ENCODE measurements around the gene ZP4. TPM values are rescaled to one million over a fixed set of nuclear protein-coding genes. Genes with fewer than 3 reads are reported as not detected.

Gene ZP4
- total RNA-seq, 1 experiment from 2014 or later = not detected

DNA sequence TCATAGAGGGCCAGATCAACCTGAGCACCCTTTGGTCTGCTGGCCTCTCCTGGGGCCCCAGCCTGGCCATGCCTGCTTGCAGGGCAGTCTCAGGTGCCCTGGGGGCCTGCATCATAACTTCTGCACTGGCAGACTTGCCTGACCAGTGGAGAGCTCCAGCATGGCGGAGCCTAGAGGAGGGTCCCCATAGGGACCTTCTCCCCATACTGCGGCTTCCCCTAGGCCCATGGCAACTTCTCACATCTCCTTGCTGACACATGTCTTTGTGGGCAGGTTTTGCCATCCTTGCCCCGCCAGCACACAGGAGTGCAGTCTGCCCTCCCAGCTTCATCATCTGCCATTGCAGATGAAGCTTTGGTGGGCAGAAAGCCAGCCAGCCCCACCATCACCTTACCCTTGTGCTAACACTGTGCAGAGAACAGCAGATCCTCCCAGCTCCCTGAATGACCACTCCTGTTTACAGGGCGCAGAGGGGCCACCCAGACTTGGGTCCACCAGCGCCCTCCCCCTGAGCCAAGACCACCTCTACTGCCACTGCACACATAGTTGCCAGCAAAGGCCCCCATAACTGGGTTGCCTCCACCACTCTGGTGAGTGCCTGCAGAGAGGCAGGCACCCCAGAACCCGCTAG is 51.7 kb downstream of the ZP4 start:
- POLR2A ChIA-PET = no interaction called here
- CTCF ChIA-PET = no interaction called here
- intact Hi-C loops (cut with micrococcal nuclease) = no loop called here

More for the DNA sequence above, 51.7 kb downstream of the ZP4 start:
- BruUV-seq (replicated peaks) = no TSS peak
- H4K20me1 ChIP-seq (ENCODE audit: insufficient read depth) = no peaks in the 10 kb centered on the region
- no peaks in the 10 kb centered on the region for H3K36me3 ChIP-seq (ENCODE audit: control insufficient read depth in 1 of 2, insufficient read depth in 2 of 2, low read length in 2 of 2)
- DNase-seq (ENCODE audit: low read depth, low spot score) (no peak), ATAC-seq (no peak)
- no peak overlapping the region for H3K4me2 ChIP-seq (ENCODE audit: low read length)
- no peaks in the 10 kb centered on the region for H3K9me2 ChIP-seq (ENCODE audit: insufficient read depth)
- H3K9ac ChIP-seq (ENCODE audit: low read length) = no peak overlapping the region
- H3K4me3 ChIP-seq (replicated peaks in 1 of 2; ENCODE audit: low read depth in 1 of 2, low read length in 2 of 2) = no peak overlapping the region
- no peaks in the 10 kb centered on the region for H3K27me3 ChIP-seq (ENCODE audit: insufficient read depth, low read length)
- peaks cover 0 to 9% of the 10 kb centered on the region in 2 experiments; a peak in 2 of 4 replicates for H3K9me3 ChIP-seq (ENCODE audit: control insufficient read depth in 1 of 2, insufficient read depth in 1 of 2, low read depth in 1 of 2, low read length in 2 of 2)
- RAD21 ChIA-PET (ENCODE audit: low non-redundant PET in 1 of 2, low total read pairs in 2 of 2, uncharacterized antibody in 2 of 2, unreplicated experiment in 2 of 2) = no interaction called here
- TF ChIP-seq POLR2AphosphoS5 (IDR thresholded peaks at IDR 0.05; ENCODE audit: low read depth, low read length) (no peak), ZFX (IDR thresholded peaks at IDR 0.05) (no peak), TCF7L2 (IDR thresholded peaks at IDR 0.05; ENCODE audit: borderline replicate concordance, extremely low read depth, insufficient read depth, insufficient read length) (no peak), EZH2 (IDR thresholded peaks at IDR 0.05) (no peak), YY1 (IDR thresholded peaks at IDR 0.05; ENCODE audit: extremely low read depth, insufficient replicate concordance, low read depth, low read length) (no peak), JUND (IDR thresholded peaks at IDR 0.05) (no peak), ELF1 (IDR thresholded peaks at IDR 0.05; ENCODE audit: borderline replicate concordance, low read depth) (no peak), CBX3 (IDR thresholded peaks at IDR 0.05; ENCODE audit: low read depth) (no peak), CEBPB (IDR thresholded peaks at IDR 0.05; ENCODE audit: low read depth) (no peak), SIN3A (IDR thresholded peaks at IDR 0.05; ENCODE audit: low read depth) (no peak)
- TF ChIP-seq, protein P1, sequence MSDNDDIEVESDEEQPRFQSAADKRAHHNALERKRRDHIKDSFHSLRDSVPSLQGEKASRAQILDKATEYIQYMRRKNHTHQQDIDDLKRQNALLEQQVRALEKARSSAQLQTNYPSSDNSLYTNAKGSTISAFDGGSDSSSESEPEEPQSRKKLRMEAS (IDR thresholded peaks at IDR 0.05) = no peak
- TF ChIP-seq, protein P2, sequence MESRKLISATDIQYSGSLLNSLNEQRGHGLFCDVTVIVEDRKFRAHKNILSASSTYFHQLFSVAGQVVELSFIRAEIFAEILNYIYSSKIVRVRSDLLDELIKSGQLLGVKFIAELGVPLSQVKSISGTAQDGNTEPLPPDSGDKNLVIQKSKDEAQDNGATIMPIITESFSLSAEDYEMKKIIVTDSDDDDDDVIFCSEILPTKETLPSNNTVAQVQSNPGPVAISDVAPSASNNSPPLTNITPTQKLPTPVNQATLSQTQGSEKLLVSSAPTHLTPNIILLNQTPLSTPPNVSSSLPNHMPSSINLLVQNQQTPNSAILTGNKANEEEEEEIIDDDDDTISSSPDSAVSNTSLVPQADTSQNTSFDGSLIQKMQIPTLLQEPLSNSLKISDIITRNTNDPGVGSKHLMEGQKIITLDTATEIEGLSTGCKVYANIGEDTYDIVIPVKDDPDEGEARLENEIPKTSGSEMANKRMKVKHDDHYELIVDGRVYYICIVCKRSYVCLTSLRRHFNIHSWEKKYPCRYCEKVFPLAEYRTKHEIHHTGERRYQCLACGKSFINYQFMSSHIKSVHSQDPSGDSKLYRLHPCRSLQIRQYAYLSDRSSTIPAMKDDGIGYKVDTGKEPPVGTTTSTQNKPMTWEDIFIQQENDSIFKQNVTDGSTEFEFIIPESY (IDR thresholded peaks at IDR 0.05; ENCODE audit: extremely low read depth, insufficient replicate concordance, low read length) = no peak
- H3K27ac ChIP-seq (ENCODE audit: low read depth, low read length) = no peak overlapping the region
- no peaks in the 10 kb centered on the region for H3K4me1 ChIP-seq (ENCODE audit: control insufficient read depth in 1 of 2, insufficient read depth in 2 of 2, low read length in 2 of 2)
- H2AFZ ChIP-seq (ENCODE audit: low read depth, low read length, poor library complexity, severe bottlenecking) = no peak overlapping the region
- no peaks in the 10 kb centered on the region for H3K79me2 ChIP-seq (ENCODE audit: insufficient read depth, low read length)

Data from HCT116 (cell line).